Measurements from ENCODE around the gene MCTP2. TPM values are rescaled to one million over a fixed set of nuclear protein-coding genes. Genes with fewer than 3 reads are reported as not detected.

The MCTP2 gene
- total RNA-seq, 1 donor from 2014 or later, result 58.9 TPM

DNA sequence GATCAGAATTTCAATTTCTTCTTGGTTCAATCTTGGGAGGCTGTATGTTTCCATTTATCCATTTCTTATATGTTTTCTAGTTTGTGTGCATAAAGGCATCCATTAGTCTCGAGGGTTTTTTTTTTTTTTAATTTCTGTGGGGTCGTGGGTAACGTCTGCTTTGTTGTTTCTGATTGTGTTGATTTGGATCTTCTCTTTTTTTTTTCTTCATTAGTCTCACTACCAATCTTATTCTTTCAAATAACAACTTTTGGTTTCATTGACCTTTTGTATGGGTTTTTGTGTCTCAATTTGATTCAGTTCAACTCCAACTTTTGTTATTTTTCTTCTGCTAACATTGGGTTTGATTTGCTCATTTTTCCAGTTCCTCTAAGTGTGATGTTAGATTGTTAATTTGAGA is 48.9 kb downstream of the MCTP2 start:
- DNase-seq, result no peak
- Mint-ChIP-seq H3K4me1 (peaks cover 45% of the 10 kb centered on the region), H3K4me3 (peak overlapping the region; percentile 24), H3K27me3 (no peaks in the 10 kb centered on the region), H3K27ac (peak overlapping the region; percentile 60), H3K9me3 (peaks cover 18% of the 10 kb centered on the region), H3K36me3 (ENCODE audit: low read depth) (peaks cover 54% of the 10 kb centered on the region)
- intact Hi-C loops (cut with micrococcal nuclease), result no loop called here

GRCh38 chr15:94282269-94283250 is 51.2 kb downstream of the MCTP2 start:
- Mint-ChIP-seq H3K4me3 (no peak overlapping the region), H3K27me3 (no peaks in the 10 kb centered on the region), H3K36me3 (ENCODE audit: low read depth) (peaks cover 57% of the 10 kb centered on the region)

DNA sequence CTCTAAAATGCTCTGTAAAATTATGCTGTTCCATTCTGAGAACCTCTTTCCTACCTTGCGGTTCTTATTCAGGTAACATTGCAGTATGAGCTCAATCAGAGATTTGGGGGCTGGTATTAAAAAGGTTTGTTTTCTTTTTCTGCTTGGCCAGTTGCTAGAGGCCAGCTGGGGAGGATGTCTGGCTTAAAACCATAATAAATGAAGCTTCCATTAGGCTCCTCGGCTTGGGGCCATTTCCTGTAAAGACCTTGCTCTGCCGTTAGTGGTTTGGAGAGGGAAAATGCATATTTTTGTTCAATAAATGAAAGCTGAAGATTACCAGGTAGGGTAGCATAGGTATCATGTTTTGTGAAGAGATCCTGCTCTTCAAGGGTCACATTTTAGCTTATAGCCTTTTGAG is 55.2 kb downstream of the MCTP2 start:
- Mint-ChIP-seq H3K4me3 (no peak overlapping the region), H3K27me3 (no peaks in the 10 kb centered on the region), H3K4me1 (peaks cover 45% of the 10 kb centered on the region), H3K27ac (peak overlapping the region; percentile 72), H3K9me3 (peaks cover 18% of the 10 kb centered on the region), H3K36me3 (ENCODE audit: low read depth) (peaks cover 49% of the 10 kb centered on the region)
- peak; percentile 57 for DNase-seq
- intact Hi-C loops (cut with micrococcal nuclease), result loop anchor here (2.0 to 5.0 kb wide), 2 partner anchors 14 to 54 kb away; partner anchors contain the start of gene MCTP2

More at GRCh38 chr15:94282269-94283250, 51.2 kb downstream of the MCTP2 start:
- H3K9me3 Mint-ChIP-seq, result peaks cover 18% of the 10 kb centered on the region
- H3K4me1 Mint-ChIP-seq, result peaks cover 57% of the 10 kb centered on the region
- no peak for DNase-seq
- H3K27ac Mint-ChIP-seq, result peak overlapping the region; percentile 32
- intact Hi-C loops (cut with micrococcal nuclease), result no loop called here

DNA sequence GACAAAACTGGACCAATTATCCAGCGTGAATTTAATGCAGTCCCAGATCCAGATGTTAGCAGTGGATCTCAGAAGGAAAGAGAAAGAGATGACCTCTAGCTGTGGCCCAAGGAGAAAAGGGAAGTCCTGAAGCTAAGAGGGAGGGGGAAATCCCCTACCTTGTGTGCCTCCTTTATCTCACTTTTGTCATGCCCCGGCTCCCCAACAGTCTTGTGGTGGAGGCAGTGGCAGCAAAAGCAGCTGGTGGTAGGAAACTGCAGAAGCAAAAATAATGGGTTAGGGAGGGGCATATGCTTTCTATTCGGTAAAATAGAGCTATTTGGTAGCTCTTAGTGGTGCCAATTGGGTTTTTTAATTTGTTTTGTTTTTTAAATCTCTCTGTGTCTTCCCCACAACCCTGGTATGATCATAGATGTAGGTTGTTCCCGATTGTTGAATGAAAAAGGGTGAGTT is 56.5 kb downstream of the MCTP2 start:
- Mint-ChIP-seq H3K27ac (peak overlapping the region; percentile 86), H3K4me1 (peaks cover 43% of the 10 kb centered on the region), H3K27me3 (no peaks in the 10 kb centered on the region), H3K36me3 (ENCODE audit: low read depth) (peaks cover 39% of the 10 kb centered on the region), H3K4me3 (peak overlapping the region; percentile 81), H3K9me3 (peaks cover 22% of the 10 kb centered on the region)
- intact Hi-C loops (cut with micrococcal nuclease), result loop anchor here (1.0 to 5.0 kb wide), 3 partner anchors 15 to 56 kb away; partner anchors contain the start of gene MCTP2
- peak; percentile 89 for DNase-seq

GRCh38 chr15:94290730-94291129 is 59.4 kb downstream of the MCTP2 start:
- peaks cover 34% of the 10 kb centered on the region for H3K36me3 Mint-ChIP-seq (ENCODE audit: low read depth)
- no peak overlapping the region for H3K27ac Mint-ChIP-seq
- no peak for DNase-seq
- intact Hi-C loops (cut with micrococcal nuclease), result no loop called here
- H3K9me3 Mint-ChIP-seq, result peaks cover 22% of the 10 kb centered on the region
- H3K4me1 Mint-ChIP-seq, result peaks cover 53% of the 10 kb centered on the region
- no peaks in the 10 kb centered on the region for H3K27me3 Mint-ChIP-seq
- H3K4me3 Mint-ChIP-seq, result no peak overlapping the region

GRCh38 chr15:94293411-94294402 is 62.3 kb downstream of the MCTP2 start:
- intact Hi-C loops (cut with micrococcal nuclease), result no loop called here
- no peaks in the 10 kb centered on the region for H3K27me3 Mint-ChIP-seq
- peak overlapping the region; percentile 7 for H3K27ac Mint-ChIP-seq
- DNase-seq, result peak; percentile 53
- H3K4me1 Mint-ChIP-seq, result peaks cover 53% of the 10 kb centered on the region
- H3K4me3 Mint-ChIP-seq, result no peak overlapping the region
- peaks cover 31% of the 10 kb centered on the region for H3K36me3 Mint-ChIP-seq (ENCODE audit: low read depth)
- peaks cover 20% of the 10 kb centered on the region for H3K9me3 Mint-ChIP-seq

GRCh38 chr15:94294556-94294955 is 63.2 kb downstream of the MCTP2 start:
- H3K27ac Mint-ChIP-seq, result peak overlapping the region; percentile 51
- H3K36me3 Mint-ChIP-seq (ENCODE audit: low read depth), result peaks cover 32% of the 10 kb centered on the region
- intact Hi-C loops (cut with micrococcal nuclease), result no loop called here
- H3K9me3 Mint-ChIP-seq, result peaks cover 15% of the 10 kb centered on the region
- DNase-seq, result no peak
- peaks cover 54% of the 10 kb centered on the region for H3K4me1 Mint-ChIP-seq
- no peak overlapping the region for H3K4me3 Mint-ChIP-seq
- H3K27me3 Mint-ChIP-seq, result no peaks in the 10 kb centered on the region

DNA sequence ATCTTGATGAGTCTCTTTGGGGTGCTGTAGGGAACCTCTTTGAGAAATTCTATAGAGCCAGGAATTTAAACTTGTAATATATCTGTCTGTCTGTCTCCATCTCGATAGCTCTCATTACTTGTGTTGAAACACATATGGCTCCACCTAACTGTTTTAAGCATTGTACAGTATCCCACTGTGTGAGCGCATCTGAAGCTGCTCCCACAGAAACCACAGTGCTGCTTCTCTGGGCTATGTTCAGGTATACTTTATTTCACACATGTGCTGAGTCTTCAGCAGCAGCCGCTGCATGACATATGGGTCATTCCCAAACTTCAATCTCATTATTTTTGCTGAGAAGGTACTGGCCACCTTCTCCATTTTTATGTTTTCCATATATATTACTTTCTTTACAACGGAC is 63.9 kb downstream of the MCTP2 start:
- peak; percentile 63 for DNase-seq
- Mint-ChIP-seq H3K27me3 (no peaks in the 10 kb centered on the region), H3K9me3 (peaks cover 15% of the 10 kb centered on the region), H3K27ac (peak overlapping the region; percentile 45), H3K4me3 (no peak overlapping the region), H3K36me3 (ENCODE audit: low read depth) (peaks cover 36% of the 10 kb centered on the region), H3K4me1 (peaks cover 56% of the 10 kb centered on the region)
- intact Hi-C loops (cut with micrococcal nuclease), result no loop called here

DNA sequence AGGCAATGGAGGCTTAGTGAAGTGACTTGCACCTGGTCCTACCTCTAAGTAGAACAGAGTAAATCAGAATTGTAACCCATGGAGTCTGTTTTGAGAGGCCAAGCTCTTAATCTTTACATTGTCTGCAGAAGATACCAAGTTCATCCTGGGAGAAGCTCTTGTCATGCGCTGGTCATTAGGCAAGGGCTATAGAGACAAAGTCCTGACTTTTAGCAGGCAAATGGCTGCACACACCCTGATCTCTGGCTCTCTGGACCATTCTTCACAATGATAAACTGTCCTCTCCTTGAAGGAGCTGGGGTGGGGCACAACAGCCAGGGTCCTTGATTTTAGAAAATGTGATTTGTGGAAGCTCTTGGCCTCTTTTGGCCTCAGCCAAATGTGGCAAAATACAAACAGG is 65.4 kb downstream of the MCTP2 start:
- DNase-seq, result peak; percentile 55
- Mint-ChIP-seq H3K27ac (peak overlapping the region; percentile 79), H3K27me3 (no peaks in the 10 kb centered on the region), H3K36me3 (ENCODE audit: low read depth) (peaks cover 40% of the 10 kb centered on the region), H3K9me3 (peaks cover 17% of the 10 kb centered on the region), H3K4me3 (no peak overlapping the region), H3K4me1 (peaks cover 63% of the 10 kb centered on the region)
- intact Hi-C loops (cut with micrococcal nuclease), result loop anchor here (1.0 kb wide), 1 partner anchor 10 kb away; no protein-coding TSS in a partner anchor

DNA sequence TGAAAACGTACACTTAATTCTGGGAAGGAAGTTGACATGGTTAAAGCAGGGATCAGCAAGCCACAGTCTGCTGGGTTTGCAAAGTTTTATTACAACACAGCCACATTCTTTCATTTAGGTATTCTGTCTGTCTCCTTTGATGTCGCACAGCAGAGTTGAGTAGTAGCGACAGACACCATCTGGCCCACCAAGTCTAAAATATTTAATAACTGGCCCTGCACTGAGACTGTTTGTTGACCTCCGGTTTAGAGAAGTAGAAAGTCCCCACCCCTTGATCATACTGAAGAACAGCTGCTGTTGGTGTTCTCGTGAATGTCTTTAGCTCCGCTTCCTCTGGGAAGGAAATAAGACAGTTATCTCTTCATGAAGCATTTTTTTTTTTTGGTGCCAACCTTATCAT is 66.2 kb downstream of the MCTP2 start:
- H3K9me3 Mint-ChIP-seq, result peaks cover 13% of the 10 kb centered on the region
- peak overlapping the region; percentile 79 for H3K27ac Mint-ChIP-seq
- no peaks in the 10 kb centered on the region for H3K27me3 Mint-ChIP-seq
- H3K36me3 Mint-ChIP-seq (ENCODE audit: low read depth), result peaks cover 46% of the 10 kb centered on the region
- intact Hi-C loops (cut with micrococcal nuclease), result loop anchor here (1.0 kb wide), 1 partner anchor 9 kb away; no protein-coding TSS in a partner anchor
- peak; percentile 69 for DNase-seq
- peaks cover 62% of the 10 kb centered on the region for H3K4me1 Mint-ChIP-seq
- H3K4me3 Mint-ChIP-seq, result peak overlapping the region; percentile 68

GRCh38 chr15:94298364-94298763 is 67.0 kb downstream of the MCTP2 start:
- Mint-ChIP-seq H3K36me3 (ENCODE audit: low read depth) (peaks cover 53% of the 10 kb centered on the region), H3K27me3 (no peaks in the 10 kb centered on the region), H3K4me3 (peak overlapping the region; percentile 68), H3K9me3 (peaks cover 17% of the 10 kb centered on the region), H3K27ac (peak overlapping the region; percentile 79), H3K4me1 (peaks cover 64% of the 10 kb centered on the region)
- DNase-seq, result peak; percentile 54
- intact Hi-C loops (cut with micrococcal nuclease), result no loop called here

- H3K36me3 Mint-ChIP-seq (ENCODE audit: low read depth), result peaks cover 65% of the 10 kb centered on the region
- H3K4me3 Mint-ChIP-seq, result peak overlapping the region; percentile 25
- peak overlapping the region; percentile 54 for H3K27ac Mint-ChIP-seq
- intact Hi-C loops (cut with micrococcal nuclease), result no loop called here
- peaks cover 70% of the 10 kb centered on the region for H3K4me1 Mint-ChIP-seq
- H3K9me3 Mint-ChIP-seq, result peaks cover 23% of the 10 kb centered on the region
- no peaks in the 10 kb centered on the region for H3K27me3 Mint-ChIP-seq
- peak; percentile 51 for DNase-seq
Observed at GRCh38 chr15:94300612-94301011, 69.3 kb downstream of the MCTP2 start.

DNA sequence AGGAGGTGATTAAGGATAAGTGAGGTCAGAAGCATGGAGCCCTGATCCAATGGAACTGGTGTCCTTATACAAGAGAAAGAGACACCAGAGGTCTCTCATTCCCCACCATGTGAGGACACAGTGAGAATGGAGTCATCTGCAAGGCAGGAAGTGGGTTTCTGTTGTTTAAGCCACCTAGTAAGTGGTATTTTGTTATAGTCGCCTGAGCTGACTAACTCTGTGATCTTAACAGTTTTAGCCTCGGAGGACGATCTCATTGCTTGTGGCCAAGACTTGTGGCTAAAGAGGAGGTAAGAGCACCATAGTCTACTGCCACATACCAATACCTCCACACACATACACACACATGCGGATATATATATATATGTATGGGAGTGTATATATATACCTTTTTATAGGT is 73.8 kb downstream of the MCTP2 start:
- Mint-ChIP-seq H3K4me3 (peak overlapping the region; percentile 41), H3K27ac (peak overlapping the region; percentile 92), H3K4me1 (peaks cover 65% of the 10 kb centered on the region), H3K36me3 (ENCODE audit: low read depth) (peaks cover 81% of the 10 kb centered on the region), H3K9me3 (peaks cover 30% of the 10 kb centered on the region), H3K27me3 (no peaks in the 10 kb centered on the region)
- intact Hi-C loops (cut with micrococcal nuclease), result loop anchor here (1.0 kb wide), 1 partner anchor 33 kb away; no protein-coding TSS in a partner anchor
- DNase-seq, result peak; percentile 83
